H1 (cell line): ENCODE measurements around the gene RFPL2. TPM values are rescaled to one million over a fixed set of nuclear protein-coding genes. Genes with fewer than 3 reads are reported as not detected.

ENCODE experiments used
- CTCF ChIA-PET: fragments of 300-600 bp; sonication (Branson Sonifier 250); formaldehyde crosslinking; loops from one replicate; lab custom pipeline; 2021; ENCODE audit not compliant: partially characterized antibody; lab: Charles Lee
- POLR2A ChIA-PET: fragments of 300-600 bp; sonication (Branson Sonifier 250); formaldehyde crosslinking; loops from one replicate; lab custom pipeline; 2021; ENCODE audit warnings: inconsistent platforms; ENCODE audit not compliant: partially characterized antibody; lab: Charles Lee
- DNase-seq, 2 experiments: peaks; one replicate each; pipeline versions ENCODE4 v3.0.0 to v3.0.0-alpha.2; 2010 to 2022; ENCODE audit warnings: low spot score in 2 of 2, low read depth in 1 of 2, mixed read lengths in 1 of 2
- FAIRE-seq: peaks from 2 replicates; lab custom pipeline; 2011; peaks lifted over from hg19 to GRCh38; lab: Jason Lieb, UNC
- H2AFZ ChIP-seq: 2 replicates; pipeline ENCODE4 v1.8.1; 2012; ENCODE audit warnings: low read length, inconsistent platforms
- H2AK5ac ChIP-seq: 2 replicates; pipeline ENCODE4 v1.6.1; 2013; ENCODE audit warnings: low read depth, low read length
- H2BK120ac ChIP-seq: replicated peaks from 2 replicates; pipeline ENCODE3; 2013; ENCODE audit warnings: low read depth, low read length, inconsistent platforms
- H2BK12ac ChIP-seq: 2 replicates; pipeline ENCODE4 v1.6.1; 2013; ENCODE audit warnings: low read depth, low read length
- H2BK15ac ChIP-seq: 2 replicates; pipeline ENCODE4 v1.6.1; 2013; ENCODE audit warnings: low read length
- H2BK20ac ChIP-seq: 2 replicates; pipeline ENCODE4 v1.6.1; 2013; ENCODE audit warnings: low read length
- H2BK5ac ChIP-seq: 2 replicates; pipeline ENCODE4 v1.6.1; 2013; ENCODE audit warnings: low read depth, low read length
- H3K14ac ChIP-seq: 2 replicates; pipeline ENCODE4 v1.6.1; 2013; ENCODE audit warnings: inconsistent platforms; ENCODE audit not compliant: insufficient read length
- H3K18ac ChIP-seq: 2 replicates; pipeline ENCODE4 v1.6.1; 2013; ENCODE audit warnings: low read length; ENCODE audit errors: extremely low read depth
- H3K23ac ChIP-seq: 2 replicates; pipeline ENCODE4 v1.6.1; 2013; ENCODE audit warnings: inconsistent platforms; ENCODE audit not compliant: insufficient read length
- H3K23me2 ChIP-seq: 2 replicates; pipeline ENCODE4 v1.6.1; 2013; ENCODE audit warnings: low read depth, low read length
- H3K27ac ChIP-seq: 2 replicates; pipeline ENCODE4 v1.6.1; 2011; ENCODE audit warnings: low read depth, low read length, inconsistent platforms
- H3K27me3 ChIP-seq, 4 experiments: replicated peaks in 1 of 4; 1 replicate in 1 of 4; 2 replicates in 3 of 4; pipeline versions ENCODE4 v1.6.1 to v1.8.1; 2011 to 2013; ENCODE audit warnings: low read length in 3 of 4, mild to moderate bottlenecking in 3 of 4, inconsistent platforms in 2 of 4, mixed read lengths in 2 of 4, moderate library complexity in 1 of 4; ENCODE audit not compliant: control insufficient read depth in 3 of 4, insufficient read depth in 3 of 4; ENCODE audit errors: extremely low read depth in 1 of 4
- H3K36me3 ChIP-seq, 4 experiments: 2 replicates each; pipeline versions ENCODE4 v1.6.1 to v1.8.1; 2011 to 2013; ENCODE audit warnings: mild to moderate bottlenecking in 4 of 4, low read length in 3 of 4, moderate library complexity in 2 of 4, control low read depth in 1 of 4, inconsistent platforms in 1 of 4; ENCODE audit not compliant: insufficient read depth in 4 of 4, control insufficient read depth in 2 of 4
- H3K4ac ChIP-seq: replicated peaks from 2 replicates; pipeline ENCODE3; 2013; ENCODE audit warnings: low read length, low read depth, mixed read lengths, inconsistent platforms; ENCODE audit not compliant: insufficient read length
- H3K4me1 ChIP-seq, 4 experiments: replicated peaks in 1 of 4; 1 replicate in 1 of 4; 2 replicates in 3 of 4; pipeline versions ENCODE4 v1.6.1 to v1.8.1; 2011 to 2013; ENCODE audit warnings: low read length in 3 of 4, inconsistent platforms in 2 of 4, mixed read lengths in 1 of 4; ENCODE audit not compliant: insufficient read depth in 4 of 4, control insufficient read depth in 3 of 4
- H3K4me2 ChIP-seq, 2 experiments: 2 replicates each; pipeline versions ENCODE4 v1.6.1 to v1.8.1; 2011 to 2013; ENCODE audit warnings: low read depth in 2 of 2, low read length in 2 of 2, control low read depth in 1 of 2, inconsistent platforms in 1 of 2, mild to moderate bottlenecking in 1 of 2; ENCODE audit not compliant: insufficient read depth in 1 of 2
- H3K4me3 ChIP-seq, 4 experiments: fragments of 200-600, 300-600 bp in 1 of 4; sonication (generic), shearing (Covaris generic), sonication (Bioruptor Twin) in 1 of 4; 2 replicates each; pipeline versions ENCODE4 v1.5.1 to v1.8.1; 2011 to 2016; ENCODE audit warnings: low read length in 4 of 4, low read depth in 3 of 4, control low read depth in 2 of 4, inconsistent platforms in 2 of 4, mild to moderate bottlenecking in 2 of 4, mixed read lengths in 1 of 4, moderate library complexity in 1 of 4; ENCODE audit not compliant: insufficient read depth in 2 of 4; ENCODE audit errors: extremely low read depth in 1 of 4
- H3K56ac ChIP-seq: replicated peaks from 2 replicates; pipeline ENCODE3; 2013; ENCODE audit warnings: low read depth, mild to moderate bottlenecking, mixed read lengths, low read length, inconsistent platforms; ENCODE audit not compliant: insufficient read length
- H3K79me1 ChIP-seq: 2 replicates; pipeline ENCODE4 v1.6.1; 2013; ENCODE audit warnings: low read depth, low read length, control low read depth
- H3K79me2 ChIP-seq, 2 experiments: 2 replicates each; pipeline versions ENCODE4 v1.6.1 to v1.8.1; 2012 to 2013; ENCODE audit warnings: low read length in 2 of 2, mild to moderate bottlenecking in 2 of 2, inconsistent platforms in 1 of 2; ENCODE audit not compliant: insufficient read depth in 2 of 2, control insufficient read depth in 1 of 2
- H3K9ac ChIP-seq, 4 experiments: replicated peaks in 1 of 4; 1 replicate in 1 of 4; 2 replicates in 3 of 4; pipeline versions ENCODE4 v1.6.1 to v1.8.1; 2011 to 2013; ENCODE audit warnings: low read depth in 3 of 4, low read length in 3 of 4, control low read depth in 2 of 4, mild to moderate bottlenecking in 2 of 4, moderate library complexity in 2 of 4, inconsistent platforms in 1 of 4; ENCODE audit errors: extremely low read depth in 1 of 4
- H3K9me3 ChIP-seq, 2 experiments: 2 replicates each; pipeline versions ENCODE4 v1.6.1 to v1.8.1; 2012 to 2013; ENCODE audit warnings: mild to moderate bottlenecking in 2 of 2, moderate library complexity in 2 of 2, control low read depth in 1 of 2, inconsistent platforms in 1 of 2, low read depth in 1 of 2, low read length in 1 of 2, mixed read lengths in 1 of 2; ENCODE audit not compliant: insufficient read depth in 2 of 2
- H4K20me1 ChIP-seq, 2 experiments: replicated peaks in 1 of 2; 2 replicates each; pipeline versions ENCODE3 to v1.8.1; 2011 to 2013; ENCODE audit warnings: inconsistent platforms in 2 of 2, low read length in 2 of 2, mild to moderate bottlenecking in 1 of 2; ENCODE audit not compliant: insufficient read depth in 2 of 2, control insufficient read depth in 1 of 2
- H4K5ac ChIP-seq: 2 replicates; pipeline ENCODE4 v1.6.1; 2013; ENCODE audit warnings: low read length, low read depth, mixed read lengths, inconsistent platforms; ENCODE audit not compliant: insufficient read length
- H4K8ac ChIP-seq: 2 replicates; pipeline ENCODE4 v1.8.0; 2013; ENCODE audit warnings: mild to moderate bottlenecking, moderate library complexity, low read length, inconsistent platforms; ENCODE audit not compliant: insufficient read depth; ENCODE audit errors: extremely low read depth
- H4K91ac ChIP-seq: replicated peaks from 2 replicates; pipeline ENCODE3; 2013; ENCODE audit warnings: low read length, mixed read lengths, inconsistent platforms; ENCODE audit not compliant: insufficient read length
- CHD2 ChIP-seq: IDR thresholded peaks from 2 replicates; pipeline ENCODE4 v1.6.1; 2012; ENCODE audit warnings: low read length, improper control_type of control experiment
- HDAC6 ChIP-seq: IDR thresholded peaks from one replicate; pipeline ENCODE4 v1.7.1; 2012; ENCODE audit warnings: low read depth, mild to moderate bottlenecking, inconsistent platforms, low read length, moderate library complexity
- SIN3A ChIP-seq, 2 experiments: IDR thresholded peaks in 1 of 2; conservative IDR thresholded peaks in 1 of 2; 2 replicates each; pipeline ENCODE4 v1.6.1; 2011 to 2012; ENCODE audit warnings: low read length in 2 of 2, improper control_type of control experiment in 1 of 2, low read depth in 1 of 2, mild to moderate bottlenecking in 1 of 2
- WGBS, 2 experiments: shearing (Covaris generic) in 1 of 2; methylation state at CpG; one replicate each; pipeline versions ENCODE4 v1.1.6 to v1.1.7; 2013 to 2015; ENCODE audit warnings: low lambda C conversion rate in 2 of 2, mixed read lengths in 2 of 2, inconsistent platforms in 1 of 2, low coverage in 1 of 2, missing lambda C conversion rate in 1 of 2; ENCODE audit not compliant: insufficient replicate concordance in 2 of 2, insufficient coverage in 1 of 2, insufficient read length in 1 of 2; ENCODE audit errors: extremely low coverage in 1 of 2, missing lambda C conversion rate in 1 of 2; 5-methylcytosine and 5-hydroxymethylcytosine counted together
- polyA plus RNA-seq, 7 experiments: library from polyadenylated mRNA; depleted of rRNA in 3 of 7; stranded (reverse) in 5 of 7; unstranded in 2 of 7; fragments of >200 nt in 5 of 7; fragments of 200-250 nt in 2 of 7; gene quantifications; 1 replicate in 5 of 7; 2 replicates in 1 of 7; 4 replicates in 1 of 7; pipeline versions ENCODE4 v1.2.1 to v1.2.3, GENCODE V29; 2011 to 2013; ENCODE audit warnings: missing spikeins in 2 of 7, mixed read lengths in 2 of 7
- total RNA-seq: library from RNA; stranded (reverse); fragmentation: NEBNext Ultra II Directional; extraction: Animal tissue kit (Norgen Biotek cat#: 25700); gene quantifications from 2 replicates; pipeline ENCODE4 v1.2.1, GENCODE V29; 2021
- TF ChIP-seq, protein P1 (sequence below): IDR thresholded peaks from 2 replicates; pipeline ENCODE4 v1.6.1; 2012; ENCODE audit warnings: low read length, inconsistent platforms

RFPL2 gene
- total and polyA plus RNA-seq, 2 of the 8 experiments (the other 6 are each of a cell fraction or from before 2014, with no cell fraction given), result 0.15 to 0.19 TPM

DNA sequence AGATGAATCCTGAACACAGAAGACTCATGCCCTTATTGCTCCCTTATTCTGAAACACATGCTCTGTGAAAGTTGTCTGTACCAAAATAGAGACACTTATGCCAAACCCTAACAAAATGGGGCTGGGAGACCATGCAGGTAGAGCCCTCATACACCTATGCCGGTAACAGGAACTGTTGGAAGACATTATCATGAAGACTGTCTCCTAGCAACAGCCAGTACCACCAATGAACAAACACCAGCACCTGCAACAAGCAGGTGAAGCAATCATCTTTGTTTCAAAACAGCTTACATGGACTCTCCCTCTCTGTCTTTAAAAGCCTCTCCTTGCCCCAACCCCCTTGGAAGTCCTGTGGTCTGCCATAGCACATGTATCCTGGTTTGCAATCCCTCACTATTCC is 33.0 kb upstream of the RFPL2 start:
- H3K9me3 ChIP-seq, result no peaks in the 10 kb centered on the region; a peak in 1 of 4 replicates
- no peaks in the 10 kb centered on the region for H3K4me1 ChIP-seq
- no peak overlapping the region for H3K14ac ChIP-seq
- H3K79me2 ChIP-seq, result no peaks in the 10 kb centered on the region
- no peak overlapping the region for H3K56ac ChIP-seq
- H4K20me1 ChIP-seq, result no peaks in the 10 kb centered on the region
- DNase-seq (no peak), FAIRE-seq (no peak)
- H3K4me2 ChIP-seq, result no peak overlapping the region
- no peak overlapping the region for H3K9ac ChIP-seq
- H2AFZ ChIP-seq, result no peak overlapping the region
- H2BK20ac ChIP-seq, result no peak overlapping the region
- H2BK12ac ChIP-seq, result no peak overlapping the region
- H3K18ac ChIP-seq, result no peak overlapping the region
- H4K91ac ChIP-seq, result no peak overlapping the region
- no peak overlapping the region for H2BK120ac ChIP-seq
- no peaks in the 10 kb centered on the region for H3K23me2 ChIP-seq
- H3K27ac ChIP-seq, result no peak overlapping the region
- H3K79me1 ChIP-seq, result no peaks in the 10 kb centered on the region
- H2AK5ac ChIP-seq, result no peak overlapping the region
- POLR2A ChIA-PET, result no interaction called here
- H3K36me3 ChIP-seq, result no peaks in the 10 kb centered on the region
- H2BK5ac ChIP-seq, result no peak overlapping the region
- H4K8ac ChIP-seq, result no peak overlapping the region
- no peak overlapping the region for H4K5ac ChIP-seq
- TF ChIP-seq HDAC6 (no peak), CHD2 (no peak), SIN3A (conservative IDR thresholded peaks at IDR 0.05 in 1 of 2, IDR thresholded peaks at IDR 0.05 in 1 of 2; ENCODE audit: low read depth in 1 of 2, low read length in 2 of 2) (no peak)
- TF ChIP-seq, protein P1, sequence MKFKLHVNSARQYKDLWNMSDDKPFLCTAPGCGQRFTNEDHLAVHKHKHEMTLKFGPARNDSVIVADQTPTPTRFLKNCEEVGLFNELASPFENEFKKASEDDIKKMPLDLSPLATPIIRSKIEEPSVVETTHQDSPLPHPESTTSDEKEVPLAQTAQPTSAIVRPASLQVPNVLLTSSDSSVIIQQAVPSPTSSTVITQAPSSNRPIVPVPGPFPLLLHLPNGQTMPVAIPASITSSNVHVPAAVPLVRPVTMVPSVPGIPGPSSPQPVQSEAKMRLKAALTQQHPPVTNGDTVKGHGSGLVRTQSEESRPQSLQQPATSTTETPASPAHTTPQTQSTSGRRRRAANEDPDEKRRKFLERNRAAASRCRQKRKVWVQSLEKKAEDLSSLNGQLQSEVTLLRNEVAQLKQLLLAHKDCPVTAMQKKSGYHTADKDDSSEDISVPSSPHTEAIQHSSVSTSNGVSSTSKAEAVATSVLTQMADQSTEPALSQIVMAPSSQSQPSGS, result no peak
- no peak overlapping the region for H3K23ac ChIP-seq
- H2BK15ac ChIP-seq, result no peak overlapping the region
- 100% methylated on average over 1 of the region's 1 CpG; no CpG with 5 or more reads in 1 of the 2 experiments for WGBS, 2 experiments
- no peak overlapping the region for H3K4ac ChIP-seq
- CTCF ChIA-PET, result interaction anchor here (1.0 kb wide), 1 partner anchor 9 kb away, joined by 3 read pairs; no protein-coding TSS in a partner anchor
- H3K27me3 ChIP-seq, result no peaks in the 10 kb centered on the region
- no peak overlapping the region for H3K4me3 ChIP-seq
